ENCODE results near the gene HOXA5. TPM values are rescaled to one million over a fixed set of nuclear protein-coding genes. Genes with fewer than 3 reads are reported as not detected.

Gene HOXA5
- total RNA-seq, result not detected
- long read RNA-seq, result 0 reads

GRCh38 chr7:27143023-27143949 is at the start of gene HOXA5:
TSS of gene HOXA5 (minus strand) at chr7:27143681. CDS start at chr7:27143607, 74 bp downstream.
- Histone ChIP-seq H3K27me3 (ENCODE audit: low read depth) (peaks cover 100% of the 10 kb centered on the region), H3K27ac (replicated peaks) (peak within 1 kb of the TSS; percentile 47), H3K9me3 (replicated peaks) (no peaks in the 10 kb centered on the region), H3K4me3 (peak within 1 kb of the TSS; percentile 64), H3K36me3 (no peaks in the 10 kb centered on the region), H3K4me1 (peaks cover 49% of the 10 kb centered on the region)
- intact Hi-C loops (cut with micrococcal nuclease), result no loop called here
- peak; percentile 53 for TF ChIP-seq CTCF (IDR thresholded peaks at IDR 0.05; ENCODE audit: borderline replicate concordance)
- DNase-seq, result no peak

GRCh38 chr7:27192546-27193334 is 49.3 kb upstream of the HOXA5 start:
- intact Hi-C loops (cut with micrococcal nuclease), result no loop called here
- Histone ChIP-seq H3K36me3 (no peaks in the 10 kb centered on the region), H3K4me1 (peaks cover 38% of the 10 kb centered on the region), H3K27ac (replicated peaks) (no peak overlapping the region), H3K4me3 (peak overlapping the region; percentile 54), H3K27me3 (ENCODE audit: low read depth) (peaks cover 100% of the 10 kb centered on the region), H3K9me3 (replicated peaks) (no peaks in the 10 kb centered on the region)
- no peak for TF ChIP-seq CTCF (IDR thresholded peaks at IDR 0.05; ENCODE audit: borderline replicate concordance)
- no peak for DNase-seq

- DNase-seq, result no peak
- no peaks in the 10 kb centered on the region for H3K36me3 ChIP-seq
- peaks cover 41% of the 10 kb centered on the region for H3K4me1 ChIP-seq
- intact Hi-C loops (cut with micrococcal nuclease), result no loop called here
- peaks cover 100% of the 10 kb centered on the region for H3K27me3 ChIP-seq (ENCODE audit: low read depth)
- H3K9me3 ChIP-seq (replicated peaks), result no peaks in the 10 kb centered on the region
- peak overlapping the region; percentile 54 for H3K4me3 ChIP-seq
- TF ChIP-seq CTCF (IDR thresholded peaks at IDR 0.05; ENCODE audit: borderline replicate concordance), result no peak
- no peak overlapping the region for H3K27ac ChIP-seq (replicated peaks)
Observed at GRCh38 chr7:27191833-27192545, 48.5 kb upstream of the HOXA5 start.

- TF ChIP-seq CTCF (IDR thresholded peaks at IDR 0.05; ENCODE audit: borderline replicate concordance), result no peak
- no peaks in the 10 kb centered on the region for H3K36me3 ChIP-seq
- intact Hi-C loops (cut with micrococcal nuclease), result no loop called here
- no peaks in the 10 kb centered on the region for H3K9me3 ChIP-seq (replicated peaks)
- H3K4me3 ChIP-seq, result no peak overlapping the region
- no peak overlapping the region for H3K27ac ChIP-seq (replicated peaks)
- peaks cover 100% of the 10 kb centered on the region for H3K27me3 ChIP-seq (ENCODE audit: low read depth)
- DNase-seq, result no peak
- peaks cover 41% of the 10 kb centered on the region for H3K4me1 ChIP-seq
Observed at GRCh38 chr7:27191161-27191731, 47.8 kb upstream of the HOXA5 start.
